ENCODE results near the gene TMEM267. TPM values are rescaled to one million over a fixed set of nuclear protein-coding genes. Genes with fewer than 3 reads are reported as not detected.
A peak's percentile ranks its signal among the peaks of the same experiment; 100 is the strongest.

Gene TMEM267
- total RNA-seq, 1 experiment from 2014 or later = 6.0 TPM

DNA sequence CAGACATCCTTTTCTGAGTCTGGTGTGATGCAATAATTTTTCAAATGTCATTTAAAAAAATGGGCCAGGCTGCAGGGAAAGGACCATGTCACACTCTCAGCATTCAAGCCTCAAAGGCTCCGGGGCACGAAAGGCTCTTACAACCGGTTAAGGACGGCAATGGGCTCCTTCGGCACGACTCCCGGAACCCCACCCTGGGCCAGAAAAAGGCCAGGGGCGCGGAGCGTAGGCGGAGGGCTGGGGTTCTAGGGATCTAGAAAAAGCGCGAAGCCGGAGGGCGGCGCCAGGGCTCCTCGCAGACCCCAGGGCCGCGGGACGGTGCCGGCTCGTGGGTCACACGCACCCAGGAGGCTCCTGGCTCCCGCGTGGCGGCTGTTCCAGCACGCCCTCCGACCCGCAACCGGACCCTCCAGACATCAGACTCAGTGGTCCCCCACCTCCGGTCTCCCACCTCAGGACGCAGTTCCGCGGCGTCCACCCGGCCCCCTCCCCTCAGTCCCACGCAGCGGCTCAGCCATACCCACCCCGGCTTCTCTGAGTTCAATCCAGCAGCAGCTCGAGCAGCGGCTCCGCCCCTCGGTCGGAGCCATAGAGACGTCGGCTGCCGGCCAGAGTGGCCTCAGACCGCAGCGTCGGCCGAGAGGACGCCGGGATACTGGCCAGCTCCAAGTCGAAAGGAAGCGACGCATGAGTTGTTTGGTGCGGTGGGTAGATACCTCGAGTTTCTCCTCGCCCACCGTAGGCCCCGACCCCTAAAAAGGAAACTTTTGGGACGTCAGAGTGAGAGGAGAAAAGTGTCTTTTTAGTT, at the start of gene TMEM267 (continued):
- TF ChIP-seq, protein P1, sequence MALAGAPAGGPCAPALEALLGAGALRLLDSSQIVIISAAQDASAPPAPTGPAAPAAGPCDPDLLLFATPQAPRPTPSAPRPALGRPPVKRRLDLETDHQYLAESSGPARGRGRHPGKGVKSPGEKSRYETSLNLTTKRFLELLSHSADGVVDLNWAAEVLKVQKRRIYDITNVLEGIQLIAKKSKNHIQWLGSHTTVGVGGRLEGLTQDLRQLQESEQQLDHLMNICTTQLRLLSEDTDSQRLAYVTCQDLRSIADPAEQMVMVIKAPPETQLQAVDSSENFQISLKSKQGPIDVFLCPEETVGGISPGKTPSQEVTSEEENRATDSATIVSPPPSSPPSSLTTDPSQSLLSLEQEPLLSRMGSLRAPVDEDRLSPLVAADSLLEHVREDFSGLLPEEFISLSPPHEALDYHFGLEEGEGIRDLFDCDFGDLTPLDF (CRISPR knock-in tag; IDR thresholded peaks at IDR 0.05) = 0 out of 2 replicates have a peak, but pooled peaks have one; percentile 50
- TF ChIP-seq, protein P2, sequence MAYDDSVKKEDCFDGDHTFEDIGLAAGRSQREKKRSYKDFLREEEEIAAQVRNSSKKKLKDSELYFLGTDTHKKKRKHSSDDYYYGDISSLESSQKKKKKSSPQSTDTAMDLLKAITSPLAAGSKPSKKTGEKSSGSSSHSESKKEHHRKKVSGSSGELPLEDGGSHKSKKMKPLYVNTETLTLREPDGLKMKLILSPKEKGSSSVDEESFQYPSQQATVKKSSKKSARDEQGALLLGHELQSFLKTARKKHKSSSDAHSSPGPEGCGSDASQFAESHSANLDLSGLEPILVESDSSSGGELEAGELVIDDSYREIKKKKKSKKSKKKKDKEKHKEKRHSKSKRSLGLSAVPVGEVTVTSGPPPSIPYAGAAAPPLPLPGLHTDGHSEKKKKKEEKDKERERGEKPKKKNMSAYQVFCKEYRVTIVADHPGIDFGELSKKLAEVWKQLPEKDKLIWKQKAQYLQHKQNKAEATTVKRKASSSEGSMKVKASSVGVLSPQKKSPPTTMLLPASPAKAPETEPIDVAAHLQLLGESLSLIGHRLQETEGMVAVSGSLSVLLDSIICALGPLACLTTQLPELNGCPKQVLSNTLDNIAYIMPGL (CRISPR knock-in tag; IDR thresholded peaks at IDR 0.05) = no peak
- TF ChIP-seq JUN (CRISPR knock-in tag; IDR thresholded peaks at IDR 0.05) (0 out of 2 replicates have a peak, but pooled peaks have one; percentile 47), ATF1 (CRISPR knock-in tag; IDR thresholded peaks at IDR 0.05) (no peak), KAT7 (CRISPR knock-in tag; IDR thresholded peaks at IDR 0.05; ENCODE audit: borderline replicate concordance) (0 out of 2 replicates have a peak, but pooled peaks have one; percentile 65), EMX1 (CRISPR knock-in tag; IDR thresholded peaks at IDR 0.05) (peak; percentile 45; the same call in 1 of the 2 replicates), FOXK1 (CRISPR knock-in tag; IDR thresholded peaks at IDR 0.05) (peak; percentile 57; the same call in 1 of the 2 replicates), ZNF423 (CRISPR knock-in tag; IDR thresholded peaks at IDR 0.05) (no peak), CREB1 (CRISPR knock-in tag; IDR thresholded peaks at IDR 0.05) (0 out of 2 replicates have a peak, but pooled peaks have one; percentile 46), GABPB1 (CRISPR knock-in tag; IDR thresholded peaks at IDR 0.05) (peak; percentile 81), SP1 (CRISPR knock-in tag; conservative IDR thresholded peaks at IDR 0.05) (peak; percentile 34), SOX15 (CRISPR knock-in tag; IDR thresholded peaks at IDR 0.05) (no peak)
- TF ChIP-seq, protein P3, sequence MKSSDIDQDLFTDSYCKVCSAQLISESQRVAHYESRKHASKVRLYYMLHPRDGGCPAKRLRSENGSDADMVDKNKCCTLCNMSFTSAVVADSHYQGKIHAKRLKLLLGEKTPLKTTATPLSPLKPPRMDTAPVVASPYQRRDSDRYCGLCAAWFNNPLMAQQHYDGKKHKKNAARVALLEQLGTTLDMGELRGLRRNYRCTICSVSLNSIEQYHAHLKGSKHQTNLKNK (CRISPR knock-in tag; IDR thresholded peaks at IDR 0.05) = no peak
- TF ChIP-seq, protein P4, sequence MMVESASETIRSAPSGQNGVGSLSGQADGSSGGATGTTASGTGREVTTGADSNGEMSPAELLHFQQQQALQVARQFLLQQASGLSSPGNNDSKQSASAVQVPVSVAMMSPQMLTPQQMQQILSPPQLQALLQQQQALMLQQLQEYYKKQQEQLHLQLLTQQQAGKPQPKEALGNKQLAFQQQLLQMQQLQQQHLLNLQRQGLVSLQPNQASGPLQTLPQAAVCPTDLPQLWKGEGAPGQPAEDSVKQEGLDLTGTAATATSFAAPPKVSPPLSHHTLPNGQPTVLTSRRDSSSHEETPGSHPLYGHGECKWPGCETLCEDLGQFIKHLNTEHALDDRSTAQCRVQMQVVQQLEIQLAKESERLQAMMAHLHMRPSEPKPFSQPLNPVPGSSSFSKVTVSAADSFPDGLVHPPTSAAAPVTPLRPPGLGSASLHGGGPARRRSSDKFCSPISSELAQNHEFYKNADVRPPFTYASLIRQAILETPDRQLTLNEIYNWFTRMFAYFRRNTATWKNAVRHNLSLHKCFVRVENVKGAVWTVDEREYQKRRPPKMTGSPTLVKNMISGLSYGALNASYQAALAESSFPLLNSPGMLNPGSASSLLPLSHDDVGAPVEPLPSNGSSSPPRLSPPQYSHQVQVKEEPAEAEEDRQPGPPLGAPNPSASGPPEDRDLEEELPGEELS (CRISPR knock-in tag; IDR thresholded peaks at IDR 0.05) = 0 out of 2 replicates have a peak, but pooled peaks have one; percentile 42
- TF ChIP-seq, protein P5, sequence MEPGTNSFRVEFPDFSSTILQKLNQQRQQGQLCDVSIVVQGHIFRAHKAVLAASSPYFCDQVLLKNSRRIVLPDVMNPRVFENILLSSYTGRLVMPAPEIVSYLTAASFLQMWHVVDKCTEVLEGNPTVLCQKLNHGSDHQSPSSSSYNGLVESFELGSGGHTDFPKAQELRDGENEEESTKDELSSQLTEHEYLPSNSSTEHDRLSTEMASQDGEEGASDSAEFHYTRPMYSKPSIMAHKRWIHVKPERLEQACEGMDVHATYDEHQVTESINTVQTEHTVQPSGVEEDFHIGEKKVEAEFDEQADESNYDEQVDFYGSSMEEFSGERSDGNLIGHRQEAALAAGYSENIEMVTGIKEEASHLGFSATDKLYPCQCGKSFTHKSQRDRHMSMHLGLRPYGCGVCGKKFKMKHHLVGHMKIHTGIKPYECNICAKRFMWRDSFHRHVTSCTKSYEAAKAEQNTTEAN (CRISPR knock-in tag; IDR thresholded peaks at IDR 0.05) = 0 out of 2 replicates have a peak, but pooled peaks have one; percentile 24
- TF ChIP-seq, protein P6, sequence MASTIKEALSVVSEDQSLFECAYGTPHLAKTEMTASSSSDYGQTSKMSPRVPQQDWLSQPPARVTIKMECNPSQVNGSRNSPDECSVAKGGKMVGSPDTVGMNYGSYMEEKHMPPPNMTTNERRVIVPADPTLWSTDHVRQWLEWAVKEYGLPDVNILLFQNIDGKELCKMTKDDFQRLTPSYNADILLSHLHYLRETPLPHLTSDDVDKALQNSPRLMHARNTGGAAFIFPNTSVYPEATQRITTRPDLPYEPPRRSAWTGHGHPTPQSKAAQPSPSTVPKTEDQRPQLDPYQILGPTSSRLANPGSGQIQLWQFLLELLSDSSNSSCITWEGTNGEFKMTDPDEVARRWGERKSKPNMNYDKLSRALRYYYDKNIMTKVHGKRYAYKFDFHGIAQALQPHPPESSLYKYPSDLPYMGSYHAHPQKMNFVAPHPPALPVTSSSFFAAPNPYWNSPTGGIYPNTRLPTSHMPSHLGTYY (CRISPR knock-in tag; IDR thresholded peaks at IDR 0.05) = peak; percentile 55; the same call in 1 of the 2 replicates

DNA sequence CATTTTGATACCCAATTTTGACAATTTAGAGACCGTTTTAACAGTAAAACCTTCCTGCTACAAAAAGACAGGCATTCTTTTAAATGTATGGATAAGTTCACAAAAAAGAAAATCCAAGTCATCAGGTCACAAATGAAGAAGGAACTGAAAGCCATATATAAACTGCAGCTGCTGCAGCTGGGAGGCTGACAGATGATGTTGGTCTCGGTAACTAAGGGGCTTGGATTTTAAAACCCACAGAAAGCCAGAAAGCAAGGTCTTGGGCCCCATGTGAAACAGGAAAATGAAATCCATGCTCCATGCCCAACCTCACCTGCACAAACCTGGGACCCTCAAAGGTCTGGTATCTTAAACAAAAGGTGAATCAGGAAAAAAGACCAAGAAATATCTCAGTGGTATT, 47.0 kb upstream of the TMEM267 start:
- H3K36me3 Mint-ChIP-seq = peaks cover 74% of the 10 kb centered on the region
- TF ChIP-seq MXD4 (CRISPR knock-in tag; IDR thresholded peaks at IDR 0.05; ENCODE audit: borderline replicate concordance) = no peak
- TF ChIP-seq, protein P5 (CRISPR knock-in tag; IDR thresholded peaks at IDR 0.05) = no peak
- TF ChIP-seq GTF2I (CRISPR knock-in tag; conservative IDR thresholded peaks at IDR 0.05) = no peak
- no peak for TF ChIP-seq ZNF138 (CRISPR knock-in tag; conservative IDR thresholded peaks at IDR 0.05)
- TF ChIP-seq, protein P7, sequence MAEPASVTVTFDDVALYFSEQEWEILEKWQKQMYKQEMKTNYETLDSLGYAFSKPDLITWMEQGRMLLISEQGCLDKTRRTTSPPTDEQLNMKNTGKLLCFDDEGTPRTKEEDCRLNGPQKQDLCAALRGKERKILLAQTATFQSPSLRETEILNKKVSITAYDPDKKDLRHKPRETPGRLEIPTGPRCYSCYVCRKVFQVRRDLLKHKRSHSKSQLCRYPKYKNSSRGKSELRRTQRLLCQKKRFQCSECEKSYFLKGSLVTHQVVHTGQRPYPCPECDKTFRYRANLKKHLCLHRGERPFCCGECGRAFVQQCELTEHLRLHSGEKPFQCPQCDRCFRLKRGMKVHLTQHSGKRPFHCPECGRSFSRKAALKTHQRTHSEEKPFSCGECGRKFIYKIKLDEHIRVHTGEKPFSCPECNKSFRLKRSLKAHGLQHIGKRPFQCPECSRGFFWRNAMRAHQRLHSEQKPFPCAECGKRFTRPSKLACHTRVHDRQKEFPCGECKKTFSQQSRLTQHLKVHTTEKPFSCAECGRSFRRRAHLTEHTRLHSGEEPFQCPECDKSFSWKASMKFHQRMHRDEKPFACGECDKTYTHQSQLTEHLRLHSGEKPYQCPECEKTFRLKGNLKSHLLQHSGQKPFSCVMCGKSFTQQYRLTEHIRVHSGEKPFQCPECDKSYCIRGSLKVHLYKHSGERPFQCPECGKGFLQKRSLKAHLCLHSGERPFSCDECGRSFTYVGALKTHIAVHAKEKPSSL (CRISPR knock-in tag; conservative IDR thresholded peaks at IDR 0.05) = no peak
- no peak for TF ChIP-seq ZNF263 (CRISPR knock-in tag; IDR thresholded peaks at IDR 0.05; ENCODE audit: low read depth)
- TF ChIP-seq TEAD1 (CRISPR knock-in tag; IDR thresholded peaks at IDR 0.05) = no peak

More for the DNA sequence above, 47.0 kb upstream of the TMEM267 start:
- H3K9me3 Mint-ChIP-seq = no peaks in the 10 kb centered on the region
- no peak overlapping the region for H3K27ac Mint-ChIP-seq
- no peak for DNase-seq (ENCODE audit: low spot score)
- H3K4me1 Mint-ChIP-seq = no peaks in the 10 kb centered on the region
- ChIA-PET CTCF (interaction anchor here (3.6 kb wide), 1 partner anchor 46 kb away, joined by 9 read pairs; the partner anchor contains the start of gene TMEM267), POLR2A (no interaction called here)
- no peak for ATAC-seq
- H3K27me3 Mint-ChIP-seq (ENCODE audit: low read depth) = no peaks in the 10 kb centered on the region
- H3K4me3 Mint-ChIP-seq = no peak overlapping the region

Measured in WTC11 (cell line).